ENCODE results near the gene TMEM134. TPM values are rescaled to one million over a fixed set of nuclear protein-coding genes. Genes with fewer than 3 reads are reported as not detected.
A peak's percentile ranks its signal among the peaks of the same experiment; 100 is the strongest.

Gene TMEM134
- total and polyA plus RNA-seq, 8 donors: 45.1 to 93.4 (median 61.5) TPM

DNA sequence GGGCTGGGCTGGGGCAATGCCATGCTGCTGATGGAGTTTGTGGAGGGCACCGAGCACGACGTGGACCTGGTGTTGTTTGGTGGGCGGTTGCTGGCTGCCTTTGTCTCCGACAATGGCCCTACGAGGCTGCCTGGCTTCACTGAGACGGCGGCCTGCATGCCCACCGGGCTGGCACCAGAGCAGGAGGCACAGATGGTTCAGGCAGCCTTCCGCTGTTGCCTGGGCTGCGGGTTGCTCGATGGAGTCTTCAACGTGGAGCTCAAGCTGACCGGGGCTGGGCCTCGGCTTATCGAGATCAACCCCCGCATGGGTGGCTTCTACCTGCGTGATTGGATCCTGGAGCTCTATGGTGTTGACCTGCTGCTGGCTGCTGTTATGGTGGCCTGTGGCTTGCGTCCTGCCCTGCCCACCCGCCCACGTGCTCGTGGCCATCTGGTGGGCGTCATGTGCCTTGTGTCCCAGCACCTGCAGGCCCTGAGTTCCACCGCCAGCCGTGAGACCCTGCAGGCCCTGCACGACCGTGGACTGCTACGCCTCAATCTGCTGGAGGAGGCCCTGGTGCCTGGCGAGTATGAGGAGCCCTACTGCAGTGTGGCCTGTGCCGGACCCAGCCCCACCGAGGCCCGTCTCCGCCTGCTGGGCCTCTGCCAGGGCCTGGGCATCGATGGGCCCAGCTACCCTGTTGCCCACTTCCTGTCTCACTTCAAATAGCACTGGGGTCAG is 45.0 kb downstream of the TMEM134 start:
- ATAC-seq (no peak), DNase-seq (peak in 1 of 6 donors; percentile 71), FAIRE-seq (no peak)
- Histone ChIP-seq H3K9me3 (no peaks in the 10 kb centered on the region), H3K27me3 (no peaks in the 10 kb centered on the region), H3K36me3 (no peaks in the 10 kb centered on the region), H3K4me3 (no peak overlapping the region), H3K4me1 (peaks cover 0 to 19% (median 18%) of the 10 kb centered on the region in 3 donors), H3K27ac (no peak overlapping the region)
- TF ChIP-seq, protein P1, sequence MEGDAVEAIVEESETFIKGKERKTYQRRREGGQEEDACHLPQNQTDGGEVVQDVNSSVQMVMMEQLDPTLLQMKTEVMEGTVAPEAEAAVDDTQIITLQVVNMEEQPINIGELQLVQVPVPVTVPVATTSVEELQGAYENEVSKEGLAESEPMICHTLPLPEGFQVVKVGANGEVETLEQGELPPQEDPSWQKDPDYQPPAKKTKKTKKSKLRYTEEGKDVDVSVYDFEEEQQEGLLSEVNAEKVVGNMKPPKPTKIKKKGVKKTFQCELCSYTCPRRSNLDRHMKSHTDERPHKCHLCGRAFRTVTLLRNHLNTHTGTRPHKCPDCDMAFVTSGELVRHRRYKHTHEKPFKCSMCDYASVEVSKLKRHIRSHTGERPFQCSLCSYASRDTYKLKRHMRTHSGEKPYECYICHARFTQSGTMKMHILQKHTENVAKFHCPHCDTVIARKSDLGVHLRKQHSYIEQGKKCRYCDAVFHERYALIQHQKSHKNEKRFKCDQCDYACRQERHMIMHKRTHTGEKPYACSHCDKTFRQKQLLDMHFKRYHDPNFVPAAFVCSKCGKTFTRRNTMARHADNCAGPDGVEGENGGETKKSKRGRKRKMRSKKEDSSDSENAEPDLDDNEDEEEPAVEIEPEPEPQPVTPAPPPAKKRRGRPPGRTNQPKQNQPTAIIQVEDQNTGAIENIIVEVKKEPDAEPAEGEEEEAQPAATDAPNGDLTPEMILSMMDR (IDR thresholded peaks at IDR 0.05): no peak
- 87 to 93% methylated on average over 34 of the region's 34 CpGs for WGBS, 2 donors
- intact Hi-C loops (cut with DNase I): no loop called here

DNA sequence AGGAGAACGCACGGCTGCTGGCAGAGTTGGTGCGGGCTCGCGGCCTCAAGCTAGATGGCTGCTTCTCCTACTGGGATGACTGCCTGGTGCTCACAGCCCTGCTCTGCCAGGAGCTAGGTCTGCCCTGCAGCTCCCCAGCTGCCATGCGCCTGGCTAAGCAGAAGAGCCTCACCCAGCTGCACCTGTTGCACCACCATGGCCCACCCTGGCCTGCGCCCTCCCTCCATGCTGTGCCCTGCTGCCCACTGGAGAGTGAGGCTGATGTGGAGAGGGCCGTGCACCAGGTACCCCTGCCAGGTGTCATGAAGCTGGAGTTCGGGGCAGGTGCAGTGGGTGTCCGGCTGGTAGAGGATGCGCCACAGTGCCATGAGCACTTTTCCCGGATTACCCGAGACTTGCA is 45.6 kb downstream of the TMEM134 start:
- DNase-seq: peak in 1 of 6 donors; percentile 34
- TF ChIP-seq, protein P1 (IDR thresholded peaks at IDR 0.05): no peak
- H3K27me3 ChIP-seq: no peaks in the 10 kb centered on the region
- no peak for ATAC-seq
- intact Hi-C loops (cut with DNase I): no loop called here
- no peak for FAIRE-seq
- no peak overlapping the region for H3K27ac ChIP-seq
- no peak overlapping the region for H3K4me3 ChIP-seq
- H3K36me3 ChIP-seq: no peaks in the 10 kb centered on the region
- 92 to 94% methylated on average over 13 of the region's 13 CpGs for WGBS, 2 donors
- H3K4me1 ChIP-seq: peaks cover 0 to 18% (median 16%) of the 10 kb centered on the region in 3 donors
- H3K9me3 ChIP-seq: no peaks in the 10 kb centered on the region

DNA sequence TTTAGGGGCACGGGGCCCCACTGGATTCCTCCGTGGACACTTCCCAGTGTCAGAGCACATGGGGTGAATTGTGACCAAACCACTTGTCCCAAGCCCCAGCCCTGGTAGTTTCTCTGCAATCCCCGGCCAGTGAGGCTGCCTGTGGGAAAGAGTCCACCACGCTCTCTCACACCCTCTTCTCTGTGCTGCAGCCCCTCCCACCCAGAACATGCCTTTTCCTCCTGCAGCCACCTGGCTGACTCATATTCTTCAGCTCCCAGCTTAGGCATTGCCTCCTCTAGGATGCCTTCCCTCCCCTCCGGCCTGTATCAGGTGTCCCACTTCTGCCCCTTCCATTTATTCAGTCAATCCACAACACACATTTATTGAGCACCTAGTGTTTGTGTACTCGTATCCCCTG is 46.2 kb downstream of the TMEM134 start:
- DNase-seq (peak in 1 of 6 donors; percentile 46), ATAC-seq (no peak), FAIRE-seq (no peak)
- TF ChIP-seq, protein P1 (IDR thresholded peaks at IDR 0.05): no peak
- peaks cover 0 to 18% (median 16%) of the 10 kb centered on the region in 3 donors for H3K4me1 ChIP-seq
- no peaks in the 10 kb centered on the region for H3K36me3 ChIP-seq
- no peak overlapping the region for H3K4me3 ChIP-seq
- no peaks in the 10 kb centered on the region for H3K27me3 ChIP-seq
- H3K9me3 ChIP-seq: no peaks in the 10 kb centered on the region
- 81 to 86% methylated on average over 5 to 6 of the region's 6 CpGs for WGBS, 2 donors
- intact Hi-C loops (cut with DNase I): no loop called here
- H3K27ac ChIP-seq: no peak overlapping the region

GRCh38 chr11:67421430-67422031 is 47.5 kb downstream of the TMEM134 start:
- Histone ChIP-seq H3K4me3 (peak overlapping the region in 2 of 4 donors; percentile 66 to 70), H3K27me3 (no peaks in the 10 kb centered on the region), H3K27ac (peak overlapping the region in 3 of 4 donors; percentile 40 to 95 (median 91)), H3K4me1 (peaks cover 0 to 13% (median 11%) of the 10 kb centered on the region in 3 donors), H3K36me3 (no peaks in the 10 kb centered on the region), H3K9me3 (no peaks in the 10 kb centered on the region)
- FAIRE-seq: no peak
- 68 to 69% methylated on average over 22 of the region's 22 CpGs for WGBS, 2 donors
- intact Hi-C loops (cut with DNase I): no loop called here
- TF ChIP-seq, protein P1 (IDR thresholded peaks at IDR 0.05): no peak
- peak in 1 of 6 donors; percentile 48 for DNase-seq
- peak; percentile 9 to 21 (median 13) for ATAC-seq

Data from pancreas (tissue), 10 donors.